Measurements from ENCODE around the gene SMARCAL1.

- no peak for TF ChIP-seq CTCF (IDR thresholded peaks at IDR 0.05)
- no peak for TF ChIP-seq POLR2A (IDR thresholded peaks at IDR 0.05)
Observed at GRCh38 chr2:216482640-216483039, 70.4 kb downstream of the SMARCAL1 start.
